GM19397 (cell line): Measurements from ENCODE around the gene VWA8.

Source experiments
- ATAC-seq: cut with Tn5 transposase; IDR thresholded peaks from one replicate; pipeline ENCODE4 v1.9.1; 2021; ENCODE audit warnings: mild to moderate bottlenecking, moderate library complexity; ENCODE audit not compliant: unreplicated experiment

Gene VWA8

GRCh38 chr13:41696163-41697003 lies 264.5 kb downstream of the VWA8 start:
- no peak for ATAC-seq

GRCh38 chr13:41694545-41695301 lies 266.2 kb downstream of the VWA8 start:
- ATAC-seq, result no peak

DNA sequence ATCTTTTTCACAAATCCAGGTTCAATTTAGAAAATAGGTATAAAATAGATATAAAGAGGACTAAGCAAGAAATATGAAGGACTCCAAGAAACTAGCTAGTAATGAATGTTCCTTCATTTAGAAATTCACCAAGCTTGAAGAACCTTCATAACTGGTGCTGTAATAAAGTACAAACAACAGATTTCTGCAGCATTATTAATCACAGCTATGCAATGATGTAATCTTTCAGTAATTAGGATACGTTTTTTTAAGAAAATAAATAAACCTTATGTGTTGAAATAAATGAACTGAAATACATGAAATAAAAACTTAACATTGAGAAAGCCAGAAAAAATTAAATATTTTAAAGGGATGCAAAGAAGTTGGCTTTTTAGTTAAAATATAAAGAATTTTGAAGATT lies 267.5 kb downstream of the VWA8 start:
- ATAC-seq, result no peak

- ATAC-seq, result no peak
Measured at GRCh38 chr13:41691274-41691673, 269.6 kb downstream of the VWA8 start.

DNA sequence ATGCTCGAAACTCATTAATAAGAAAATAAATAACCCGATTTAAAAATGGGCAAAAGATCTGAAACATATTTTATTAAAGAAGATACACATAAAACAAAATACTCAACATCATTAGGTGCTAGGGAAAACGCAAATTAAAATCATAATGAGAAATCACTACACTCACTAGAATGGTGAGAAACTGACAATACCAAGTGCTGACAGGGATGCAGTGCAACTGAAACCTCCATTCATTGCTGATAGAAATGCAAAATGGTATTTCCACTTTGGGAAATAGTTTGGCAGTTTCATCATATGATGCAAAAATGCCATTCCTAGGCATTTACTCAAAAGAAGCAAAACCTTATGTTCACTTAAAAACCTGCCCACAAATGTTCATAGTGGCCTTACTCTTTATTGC lies 278.1 kb downstream of the VWA8 start:
- no peak for ATAC-seq

GRCh38 chr13:41682001-41682400 lies 278.9 kb downstream of the VWA8 start:
- ATAC-seq, result no peak

GRCh38 chr13:41681587-41681986 lies 279.3 kb downstream of the VWA8 start:
- no peak for ATAC-seq

- no peak for ATAC-seq
Measured at GRCh38 chr13:41680900-41681299, 280.0 kb downstream of the VWA8 start.

GRCh38 chr13:41678848-41679247 lies 282.1 kb downstream of the VWA8 start:
- ATAC-seq, result no peak

DNA sequence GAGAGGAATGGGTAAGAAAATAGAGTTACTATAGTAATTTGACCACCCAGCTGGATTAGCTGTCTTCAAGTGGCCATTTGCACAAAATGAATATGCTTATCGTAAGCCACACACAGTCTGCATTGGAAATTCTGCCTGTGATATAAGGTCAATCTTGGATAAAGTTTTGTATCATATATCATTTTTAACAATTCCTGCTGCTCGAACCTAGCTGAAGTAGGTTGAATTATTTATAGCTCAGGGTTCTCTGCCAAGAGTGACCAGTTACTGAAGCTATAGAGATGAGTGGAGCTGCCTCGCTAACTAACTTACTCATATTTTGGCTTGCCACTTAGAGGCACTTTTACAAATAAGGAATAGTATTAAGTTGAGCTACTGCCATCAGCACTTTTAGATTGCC lies 282.7 kb downstream of the VWA8 start:
- ATAC-seq, result no peak

DNA sequence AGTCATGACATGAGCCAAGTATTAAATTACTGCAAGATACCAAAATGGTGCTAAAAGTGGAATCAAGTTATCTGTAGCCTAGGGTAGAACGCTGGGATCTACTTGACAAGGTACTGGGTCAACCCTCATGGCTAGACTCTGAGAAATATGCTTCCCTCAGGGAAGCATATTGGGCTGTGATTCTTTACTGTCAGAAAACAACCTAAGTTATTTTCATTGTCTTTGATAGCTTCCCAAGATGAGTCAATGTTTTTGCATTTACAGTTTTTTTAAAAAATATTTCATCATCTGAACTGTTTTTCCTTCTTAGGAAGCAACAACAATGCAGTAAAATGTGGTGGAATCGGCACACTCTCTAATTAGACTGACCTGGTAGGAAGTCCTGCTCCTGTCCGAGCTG lies 285.6 kb downstream of the VWA8 start:
- no peak for ATAC-seq

DNA sequence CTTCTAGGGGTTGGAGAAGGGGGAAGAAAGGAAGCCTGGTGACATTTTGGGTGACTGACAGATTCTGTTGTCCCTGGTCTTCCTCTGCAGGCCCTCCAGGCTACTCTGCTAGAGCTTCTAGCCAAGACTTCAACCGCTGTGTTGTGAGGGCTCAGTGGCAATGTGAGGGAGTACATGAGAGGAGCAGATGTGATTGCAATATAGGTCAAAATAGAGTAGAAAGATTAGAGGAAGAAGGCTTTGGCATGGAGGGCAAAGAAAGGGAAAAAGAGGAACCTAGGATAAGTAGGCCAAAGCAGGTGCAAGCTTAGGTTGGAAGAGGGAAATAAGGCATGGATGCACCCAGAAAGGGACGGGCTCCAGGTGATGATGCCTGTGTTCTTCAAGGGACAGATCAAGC lies 286.7 kb downstream of the VWA8 start:
- no peak for ATAC-seq

DNA sequence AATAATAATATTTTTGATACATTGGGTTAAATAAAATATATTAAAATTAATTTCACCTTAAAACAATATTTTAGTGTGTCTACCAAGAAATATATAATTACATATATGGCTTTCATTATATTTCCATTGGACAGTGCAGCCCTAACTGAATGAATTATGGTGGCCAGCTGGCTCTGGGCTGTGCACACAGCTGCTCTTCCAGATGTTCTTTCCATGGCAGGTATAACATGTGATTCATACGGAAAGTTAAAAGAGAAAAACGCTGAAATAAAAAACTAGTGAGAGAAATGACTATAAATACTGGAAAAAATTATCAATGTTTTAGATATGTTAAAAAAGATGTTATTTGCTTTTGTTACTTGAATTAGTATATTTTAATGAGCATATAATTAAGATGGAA lies 287.3 kb downstream of the VWA8 start:
- ATAC-seq, result no peak

DNA sequence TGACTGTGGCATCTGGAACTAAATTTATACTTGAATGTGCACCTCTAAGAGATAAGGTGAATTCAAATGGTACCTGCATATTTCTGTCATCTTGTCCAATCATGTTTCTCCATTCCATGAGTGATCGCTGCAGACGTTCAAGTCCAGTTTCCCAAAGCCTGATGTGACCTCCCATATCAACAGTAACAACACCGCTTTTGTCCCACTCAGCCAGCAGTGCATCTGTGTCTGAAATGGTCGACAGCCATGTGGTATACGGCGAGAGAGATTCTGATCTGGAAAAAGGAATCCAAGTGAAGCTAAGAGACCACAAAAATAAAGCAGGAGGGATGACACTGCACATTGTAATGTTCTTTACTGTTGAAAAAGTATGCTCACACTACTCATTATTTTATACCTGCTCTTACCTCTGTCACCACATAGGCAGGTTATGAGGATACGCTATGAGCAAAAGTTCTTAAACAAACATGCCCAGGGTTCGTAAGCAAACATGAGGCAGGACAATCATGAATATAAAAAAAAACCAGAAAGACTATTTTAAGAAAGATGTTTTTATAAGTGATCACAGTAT lies 290.0 kb downstream of the VWA8 start:
- ATAC-seq, result no peak

DNA sequence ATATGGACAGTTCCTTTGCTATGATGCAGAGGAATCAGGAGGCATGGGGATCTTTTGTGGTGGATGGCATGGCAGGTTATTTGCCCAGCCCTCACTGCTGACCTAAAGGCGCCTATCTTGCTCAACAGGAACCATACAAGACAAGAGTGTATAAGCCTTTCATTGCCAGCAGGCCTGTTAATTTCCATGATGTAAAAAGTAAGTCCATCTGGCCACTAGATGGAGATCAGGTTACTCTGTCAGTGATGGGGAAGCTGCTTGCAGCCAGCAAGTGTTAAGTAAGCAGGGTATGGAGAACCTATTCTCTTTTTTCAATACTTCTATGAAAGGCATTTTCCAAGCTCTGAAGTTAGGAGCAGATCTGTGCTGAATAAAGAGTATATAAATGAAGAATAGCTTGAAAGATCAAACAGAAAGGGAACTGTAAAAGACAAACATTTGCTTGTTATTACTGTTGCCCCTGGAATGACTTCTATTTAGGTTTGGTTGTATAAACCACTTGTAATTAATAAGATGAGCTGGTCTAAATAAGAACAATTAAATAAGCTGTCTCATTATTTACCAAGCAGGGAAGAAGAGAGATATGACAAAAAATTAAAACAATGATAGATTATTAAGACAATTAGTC lies 292.7 kb downstream of the VWA8 start:
- peak; percentile 81 for ATAC-seq

- no peak for ATAC-seq
Measured at GRCh38 chr13:41666644-41667043, 294.3 kb downstream of the VWA8 start.

GRCh38 chr13:41660411-41660810 lies 300.5 kb downstream of the VWA8 start:
- ATAC-seq, result no peak

DNA sequence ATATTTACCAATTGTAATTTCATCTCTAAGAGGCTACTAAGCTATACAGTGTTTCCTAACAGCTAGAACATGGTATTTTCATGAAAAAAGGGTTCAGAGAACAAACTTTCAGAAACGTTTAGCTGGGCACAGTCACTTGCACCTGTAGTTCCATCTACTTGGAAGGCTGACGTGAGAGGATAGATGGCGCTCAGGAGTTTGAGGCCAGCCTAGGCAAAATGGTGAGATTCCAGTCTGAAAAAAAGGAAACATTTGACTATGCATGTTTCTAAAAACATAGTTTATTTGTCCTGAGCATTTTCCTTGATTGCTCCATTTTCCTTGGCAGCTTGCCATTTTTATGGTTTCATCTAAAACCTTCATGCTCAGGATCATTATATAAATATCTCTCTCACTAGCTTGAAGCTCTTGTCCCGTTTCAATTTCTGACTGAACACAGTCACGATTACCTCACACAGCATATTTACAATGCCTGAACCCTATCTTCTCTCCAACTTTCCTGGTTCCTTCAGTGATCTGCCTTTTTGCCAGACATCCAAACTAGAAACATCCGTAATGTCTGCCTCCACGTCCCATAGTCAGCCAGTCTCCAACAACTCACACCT lies 302.8 kb downstream of the VWA8 start:
- no peak for ATAC-seq

GRCh38 chr13:41655997-41656396 lies 304.9 kb downstream of the VWA8 start:
- ATAC-seq, result no peak

- ATAC-seq, result no peak
Measured at GRCh38 chr13:41654796-41655195, 306.1 kb downstream of the VWA8 start.

- no peak for ATAC-seq
Measured at GRCh38 chr13:41652735-41653361, 308.1 kb downstream of the VWA8 start.
